HepG2 (cell line): ENCODE results near the gene SDK1.

ENCODE experiments used
- CEBPZ ChIP-seq: IDR thresholded peaks from 2 replicates; pipeline ENCODE4 v1.6.1; 2012; ENCODE audit warnings: low read length, improper control_type of control experiment
- CTCF ChIP-seq: sonication (generic); formaldehyde crosslinking; IDR thresholded peaks from 2 replicates; pipeline ENCODE4 v1.5.0; 2020; ENCODE audit warnings: mild to moderate bottlenecking, missing genetic modification reagents, moderate library complexity
- GZF1 ChIP-seq: sonication (generic); formaldehyde crosslinking; IDR thresholded peaks from 2 replicates; pipeline ENCODE4 v1.5.1; 2020; ENCODE audit warnings: mild to moderate bottlenecking, missing genetic modification reagents
- HDAC6 ChIP-seq: fragments of 200-600 bp; sonication (generic); IDR thresholded peaks from 2 replicates; pipeline ENCODE4 v1.7.0; 2017; ENCODE audit warnings: mild to moderate bottlenecking, antibody characterized with exemption, low read length, low read depth
- MNT ChIP-seq: fragments of 450-650 bp; IDR thresholded peaks from 2 replicates; pipeline ENCODE4 v1.6.1; 2016
- NR2F1 ChIP-seq, 2 experiments: fragments of 450-650 bp in 1 of 2; formaldehyde crosslinking in 1 of 2; IDR thresholded peaks; 2 replicates each; pipeline versions ENCODE4 v1.5.0 to v1.6.1; 2016 to 2020; ENCODE audit warnings: mild to moderate bottlenecking in 1 of 2, missing compliant biosample characterization in 1 of 2, missing genetic modification reagents in 1 of 2, moderate library complexity in 1 of 2
- POLR2A ChIP-seq, 2 experiments: IDR thresholded peaks; 2 replicates each; pipeline ENCODE4 v1.6.1; 2011; ENCODE audit warnings: low read depth in 2 of 2, low read length in 2 of 2, mild to moderate bottlenecking in 1 of 2, moderate library complexity in 1 of 2; ENCODE audit not compliant: insufficient read depth in 1 of 2
- ZBTB1 ChIP-seq: sonication (generic); formaldehyde crosslinking; IDR thresholded peaks from 2 replicates; pipeline ENCODE4 v1.4.0; 2020; ENCODE audit warnings: missing genetic modification reagents, borderline replicate concordance
- ZNF740 ChIP-seq: sonication (generic); formaldehyde crosslinking; IDR thresholded peaks from 2 replicates; pipeline ENCODE4 v1.4.0; 2020; ENCODE audit warnings: missing genetic modification reagents

- no peak for TF ChIP-seq POLR2A (IDR thresholded peaks at IDR 0.05; ENCODE audit: insufficient read depth in 1 of 2, low read depth in 2 of 2, low read length in 2 of 2)
- no peak for TF ChIP-seq NR2F1 (CRISPR knock-in tag; IDR thresholded peaks at IDR 0.05)
- no peak for TF ChIP-seq CTCF (CRISPR knock-in tag)
- TF ChIP-seq CEBPZ, result no peak
- TF ChIP-seq GZF1 (CRISPR knock-in tag), result no peak
- no peak for TF ChIP-seq ZNF740
- TF ChIP-seq HDAC6, result no peak
- TF ChIP-seq ZBTB1 (CRISPR knock-in tag), result no peak
- no peak for TF ChIP-seq MNT
Observed at GRCh38 chr7:3560495-3560894, 259.4 kb downstream of the SDK1 start.
